ENCODE results near the gene HYAL2. TPM values are rescaled to one million over a fixed set of nuclear protein-coding genes. Genes with fewer than 3 reads are reported as not detected.

Gene HYAL2
- total and polyA plus RNA-seq, 9 of the 15 experiments (the other 6 are each of a cell fraction or from before 2014, with no cell fraction given), result 0.36 to 22.7 (median 11.4) TPM; not detected in 1

DNA sequence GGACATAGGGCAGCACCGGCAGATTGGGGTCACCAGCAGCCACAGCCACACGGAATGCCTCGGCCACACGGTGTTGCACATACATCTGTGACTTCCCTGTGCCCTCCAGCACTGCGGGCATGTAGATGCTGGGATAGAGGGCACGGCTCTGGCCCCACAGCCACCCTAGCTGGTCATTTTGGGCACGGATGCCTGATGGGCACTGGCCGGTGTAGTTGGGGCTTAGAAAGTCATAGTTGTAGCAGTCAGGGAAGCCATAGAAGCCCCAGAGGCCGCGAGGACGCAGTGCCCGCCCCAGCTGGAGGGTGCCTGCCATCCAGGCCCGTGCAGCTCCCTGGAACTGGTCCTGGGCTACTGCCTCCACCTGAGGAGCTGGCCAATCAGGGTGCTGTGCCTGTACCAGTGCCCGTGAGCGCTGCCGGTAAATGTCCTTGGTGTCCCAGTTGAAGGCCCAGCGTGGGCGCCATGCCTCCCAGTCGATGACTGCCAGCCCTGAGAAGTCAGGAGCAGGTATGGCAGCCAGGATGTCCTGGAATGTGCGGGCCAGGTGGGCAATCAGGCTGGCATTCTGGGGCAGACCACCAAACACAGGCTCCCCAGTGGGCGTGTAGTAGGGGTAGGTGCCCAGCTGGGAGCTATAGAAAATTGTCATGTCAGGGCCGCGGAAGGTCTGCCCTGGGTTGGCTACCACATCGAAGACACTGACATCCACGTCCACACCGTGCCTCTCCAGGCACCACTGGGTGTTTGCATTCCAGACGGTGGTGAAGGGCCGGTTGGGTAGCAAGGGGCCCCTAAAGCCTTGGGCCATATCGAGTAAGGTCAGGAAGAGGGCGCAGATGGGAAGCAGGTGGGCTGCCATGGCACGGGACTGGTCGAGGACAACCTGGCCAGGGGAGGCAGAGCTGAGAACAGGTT lies 20.2 kb downstream of the HYAL2 start:
- BruUV-seq (replicated peaks), result no TSS peak
- H3K4me2 ChIP-seq (ENCODE audit: insufficient read depth, low read length), result peak overlapping the region; percentile 80
- TF ChIP-seq RBFOX2 (IDR thresholded peaks at IDR 0.05; ENCODE audit: low read depth, low read length) (peak; percentile 27; the same call in 1 of the 2 replicates), CBFB (CRISPR knock-in tag; IDR thresholded peaks at IDR 0.05) (no peak), NR2C2 (CRISPR knock-in tag; IDR thresholded peaks at IDR 0.05) (no peak), NR2C2 (tag; IDR thresholded peaks at IDR 0.05) (0 out of 2 replicates have a peak, but pooled peaks have one; percentile 12), TCF3 (CRISPR knock-in tag; IDR thresholded peaks at IDR 0.05) (no peak), JUND (IDR thresholded peaks at IDR 0.05; ENCODE audit: borderline replicate concordance, low read depth, low read length) (no peak), JUND (tag; IDR thresholded peaks at IDR 0.05; ENCODE audit: borderline replicate concordance, low read depth, low read length) (no peak), POLR2G (IDR thresholded peaks at IDR 0.05; ENCODE audit: low read depth, low read length) (0 out of 2 replicates have a peak, but pooled peaks have one; percentile 11), STAT5B (CRISPR knock-in tag; IDR thresholded peaks at IDR 0.05) (no peak), JUN (IDR thresholded peaks at IDR 0.05; ENCODE audit: borderline replicate concordance, low read depth, low read length) (no peak), JUN (CRISPR knock-in tag; IDR thresholded peaks at IDR 0.05; ENCODE audit: borderline replicate concordance) (no peak), POLR2H (tag; IDR thresholded peaks at IDR 0.05; ENCODE audit: low read depth) (no peak), DDX20 (tag; IDR thresholded peaks at IDR 0.05; ENCODE audit: low read depth) (no peak), ZNF668 (CRISPR knock-in tag; IDR thresholded peaks at IDR 0.05) (no peak)
- TF ChIP-seq, protein P1, sequence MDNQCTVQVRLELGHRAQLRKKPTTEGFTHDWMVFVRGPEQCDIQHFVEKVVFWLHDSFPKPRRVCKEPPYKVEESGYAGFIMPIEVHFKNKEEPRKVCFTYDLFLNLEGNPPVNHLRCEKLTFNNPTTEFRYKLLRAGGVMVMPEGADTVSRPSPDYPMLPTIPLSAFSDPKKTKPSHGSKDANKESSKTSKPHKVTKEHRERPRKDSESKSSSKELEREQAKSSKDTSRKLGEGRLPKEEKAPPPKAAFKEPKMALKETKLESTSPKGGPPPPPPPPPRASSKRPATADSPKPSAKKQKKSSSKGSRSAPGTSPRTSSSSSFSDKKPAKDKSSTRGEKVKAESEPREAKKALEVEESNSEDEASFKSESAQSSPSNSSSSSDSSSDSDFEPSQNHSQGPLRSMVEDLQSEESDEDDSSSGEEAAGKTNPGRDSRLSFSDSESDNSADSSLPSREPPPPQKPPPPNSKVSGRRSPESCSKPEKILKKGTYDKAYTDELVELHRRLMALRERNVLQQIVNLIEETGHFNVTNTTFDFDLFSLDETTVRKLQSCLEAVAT (IDR thresholded peaks at IDR 0.05), result no peak
- TF ChIP-seq, protein P2, sequence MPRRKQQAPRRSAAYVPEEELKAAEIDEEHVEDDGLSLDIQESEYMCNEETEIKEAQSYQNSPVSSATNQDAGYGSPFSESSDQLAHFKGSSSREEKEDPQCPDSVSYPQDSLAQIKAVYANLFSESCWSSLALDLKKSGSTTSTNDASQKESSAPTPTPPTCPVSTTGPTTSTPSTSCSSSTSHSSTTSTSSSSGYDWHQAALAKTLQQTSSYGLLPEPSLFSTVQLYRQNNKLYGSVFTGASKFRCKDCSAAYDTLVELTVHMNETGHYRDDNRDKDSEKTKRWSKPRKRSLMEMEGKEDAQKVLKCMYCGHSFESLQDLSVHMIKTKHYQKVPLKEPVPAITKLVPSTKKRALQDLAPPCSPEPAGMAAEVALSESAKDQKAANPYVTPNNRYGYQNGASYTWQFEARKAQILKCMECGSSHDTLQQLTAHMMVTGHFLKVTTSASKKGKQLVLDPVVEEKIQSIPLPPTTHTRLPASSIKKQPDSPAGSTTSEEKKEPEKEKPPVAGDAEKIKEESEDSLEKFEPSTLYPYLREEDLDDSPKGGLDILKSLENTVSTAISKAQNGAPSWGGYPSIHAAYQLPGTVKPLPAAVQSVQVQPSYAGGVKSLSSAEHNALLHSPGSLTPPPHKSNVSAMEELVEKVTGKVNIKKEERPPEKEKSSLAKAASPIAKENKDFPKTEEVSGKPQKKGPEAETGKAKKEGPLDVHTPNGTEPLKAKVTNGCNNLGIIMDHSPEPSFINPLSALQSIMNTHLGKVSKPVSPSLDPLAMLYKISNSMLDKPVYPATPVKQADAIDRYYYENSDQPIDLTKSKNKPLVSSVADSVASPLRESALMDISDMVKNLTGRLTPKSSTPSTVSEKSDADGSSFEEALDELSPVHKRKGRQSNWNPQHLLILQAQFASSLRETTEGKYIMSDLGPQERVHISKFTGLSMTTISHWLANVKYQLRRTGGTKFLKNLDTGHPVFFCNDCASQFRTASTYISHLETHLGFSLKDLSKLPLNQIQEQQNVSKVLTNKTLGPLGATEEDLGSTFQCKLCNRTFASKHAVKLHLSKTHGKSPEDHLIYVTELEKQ (CRISPR knock-in tag; IDR thresholded peaks at IDR 0.05), result no peak

More for the DNA sequence above, 20.2 kb downstream of the HYAL2 start:
- no peak overlapping the region for H2AFZ ChIP-seq (ENCODE audit: low read depth, low read length)
- H3K36me3 ChIP-seq (ENCODE audit: control insufficient read depth, insufficient read depth, low read length), result peaks cover 12% of the 10 kb centered on the region; the same call in 2 of the 3 replicates
- H3K9me3 ChIP-seq (replicated peaks; ENCODE audit: control insufficient read depth, insufficient read depth, low read depth, low read length), result no peaks in the 10 kb centered on the region
- FAIRE-seq (no peak), ATAC-seq (no peak), DNase-seq (ENCODE audit: extremely low read depth in 1 of 4, low spot score in 3 of 4) (no peak)
- CTCF ChIA-PET (ENCODE audit: low intra/inter-chr PET ratio), result no interaction called here
- intact Hi-C loops (cut with micrococcal nuclease) (no loop called here), in situ Hi-C loops (cut with MboI) (no loop called here)
- peak overlapping the region; percentile 68 to 93 for H3K9ac ChIP-seq (ENCODE audit: insufficient read depth in 1 of 2, low read depth in 2 of 2, low read length in 2 of 2)
- H4K20me1 ChIP-seq (replicated peaks; ENCODE audit: control insufficient read depth, insufficient read depth, low read length), result no peaks in the 10 kb centered on the region
- H3K79me2 ChIP-seq (ENCODE audit: control insufficient read depth, insufficient read depth, low read length), result peaks cover 47% of the 10 kb centered on the region
- H3K4me1 ChIP-seq (replicated peaks in 1 of 2; ENCODE audit: control insufficient read depth in 2 of 2, insufficient read depth in 2 of 2, low read length in 2 of 2), result peaks cover 25 to 53% of the 10 kb centered on the region in 2 experiments; a peak in 4 of 5 replicates
- no peaks in the 10 kb centered on the region for H3K9me1 ChIP-seq (ENCODE audit: control insufficient read depth, insufficient read depth, low read length)
- H3K27ac ChIP-seq (ENCODE audit: extremely low read depth, low read depth, low read length), result peak overlapping the region; percentile 83
- no peaks in the 10 kb centered on the region for H3K27me3 ChIP-seq (ENCODE audit: control insufficient read depth in 2 of 2, insufficient read depth in 2 of 2, low read length in 2 of 2)
- H3K4me3 ChIP-seq, result peak overlapping the region; percentile 45
- POLR2A ChIA-PET, result interaction anchor here (0.5 to 1.5 kb wide), 9 partner anchors 11 to 51 kb away, joined by 3 to 5 read pairs (median 4); partner anchors contain the start of gene LSMEM2
- WGBS (ENCODE audit: insufficient coverage, low coverage, missing lambda C conversion rate), result 76% methylated on average over 15 of the region's 32 CpGs
